ENCODE results near the gene EIF3D.

- no peak for TF ChIP-seq CTCF (IDR thresholded peaks at IDR 0.05)
- peak; percentile 38; the same call in 1 of the 2 replicates for TF ChIP-seq POLR2AphosphoS5 (IDR thresholded peaks at IDR 0.05; ENCODE audit: low read depth, low read length)
- TF ChIP-seq TCF7L2 (IDR thresholded peaks at IDR 0.05; ENCODE audit: low read depth, low read length): no peak
- no peak for TF ChIP-seq SIN3A (IDR thresholded peaks at IDR 0.05; ENCODE audit: borderline replicate concordance, insufficient read depth, low read depth, low read length)
These were observed 18.0 kb upstream of the EIF3D start for GRCh38 chr22:36546932-36547331.

Data from Panc1 (cell line).